Stomach (tissue), 9 donors: ENCODE data around the gene ZNF133. TPM values are rescaled to one million over a fixed set of nuclear protein-coding genes. Genes with fewer than 3 reads are reported as not detected.

Experiments used
- DNase-seq, 2 donors: peaks; one replicate each; pipeline versions ENCODE4 v3.0.0 to v3.0.0-alpha.2; 2013 to 2019
- H3K27ac ChIP-seq, 5 donors: fragments of 200-600 bp in 4 of 5; sonication (generic) in 4 of 5; one replicate each; pipeline ENCODE4 v1.5.1; 2013 to 2019; ENCODE audit warnings: mild to moderate bottlenecking in 1 of 5, moderate library complexity in 1 of 5
- H3K27me3 ChIP-seq, 3 donors: fragments of 200-600 bp; sonication (generic); one replicate each; pipeline ENCODE4 v1.5.1; 2017 to 2019; ENCODE audit warnings: mixed run types in 1 of 3
- H3K36me3 ChIP-seq, 4 donors: fragments of 200-600 bp; sonication (generic); 1 replicate in 3 of 4; 2 replicates in 1 of 4; pipeline ENCODE4 v1.5.1; 2016 to 2019
- H3K4me1 ChIP-seq, 4 donors: fragments of 200-600 bp; sonication (generic); one replicate each; pipeline ENCODE4 v1.5.1; 2016 to 2019
- H3K4me3 ChIP-seq, 4 donors: fragments of 200-600 bp; sonication (generic) in 3 of 4; one replicate each; pipeline ENCODE4 v1.5.1; 2016 to 2019; ENCODE audit warnings: mild to moderate bottlenecking in 1 of 4
- H3K9me3 ChIP-seq, 4 donors: fragments of 200-600 bp; sonication (generic); one replicate each; pipeline ENCODE4 v1.5.1; 2016 to 2019
- EP300 ChIP-seq: sonication (generic); formaldehyde crosslinking; IDR thresholded peaks from one replicate; pipeline ENCODE4 v1.6.1; 2017; ENCODE audit warnings: antibody characterized with exemption
- POLR2A ChIP-seq, 4 donors: fragments of 450-650 bp; IDR thresholded peaks; one replicate each; pipeline ENCODE4 v1.6.1; 2016; ENCODE audit warnings: antibody characterized with exemption in 4 of 4, control low read depth in 2 of 4, mild to moderate bottlenecking in 1 of 4, moderate library complexity in 1 of 4
- POLR2AphosphoS5 ChIP-seq, 3 donors: sonication (generic); formaldehyde crosslinking; IDR thresholded peaks; one replicate each; pipeline ENCODE4 v1.6.1; 2016; ENCODE audit warnings: antibody characterized with exemption in 3 of 3
- WGBS, 5 donors: extraction: QIAGEN DNeasy Blood & Tissue Kit in 3 of 5; methylation state at CpG; one replicate each; pipeline versions ENCODE4 v1.1.5 to v1.1.7; 2013 to 2018; 5-methylcytosine and 5-hydroxymethylcytosine counted together
- intact Hi-C: fragments of 100-400 bp; cut with DNase I; formaldehyde crosslinking; loops from one replicate; pipeline ENCODE4 v1.15.1; 2023; ENCODE audit warnings: low total_unique reads
- polyA plus RNA-seq, 3 donors: library from polyadenylated mRNA; stranded (reverse); fragments of 200-250 nt; gene quantifications; one replicate each; pipeline ENCODE4 v1.2.3, GENCODE V29; 2013
- total RNA-seq, 5 donors: library from RNA; depleted of rRNA; stranded (reverse); fragments of >200 nt; gene quantifications; one replicate each; pipeline versions ENCODE4 v1.1.0 to v1.2.3, GENCODE V29; 2014 to 2016
- TF ChIP-seq, protein P1 (sequence below), 7 experiments: fragments of 450-650 bp in 4 of 7; fragments of 200-600 bp in 3 of 7; sonication (generic) in 3 of 7; IDR thresholded peaks; one replicate each; pipeline ENCODE4 v1.5.1; 2016 to 2019; ENCODE audit warnings: antibody characterized with exemption in 7 of 7, control low read depth in 2 of 7, mild to moderate bottlenecking in 1 of 7
- donor health status: healthy with polysubstance abuse.
- donor health status: Bipolar disorder and iron deficiency.
- donor health status: healthy.

Gene ZNF133
- total and polyA plus RNA-seq, 8 donors = 3.5 to 48.2 (median 13.9) TPM

DNA sequence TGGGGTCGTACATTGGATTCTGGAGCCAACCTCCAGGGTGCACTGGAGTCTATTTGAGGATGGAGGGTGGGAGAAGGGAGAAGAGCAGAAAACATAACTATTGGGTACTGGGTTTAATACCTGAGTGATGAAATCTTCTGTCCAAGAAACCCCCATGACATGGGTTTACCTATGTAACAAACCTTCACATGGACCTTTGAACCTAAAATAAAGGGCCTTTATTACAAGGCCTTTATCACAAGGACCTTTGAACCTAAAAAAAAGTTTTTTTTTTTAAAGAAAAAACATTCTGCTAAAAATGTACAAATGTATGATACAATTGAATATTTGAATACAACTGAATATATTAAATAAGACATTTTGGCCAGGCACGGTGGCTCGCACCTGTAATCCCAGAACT, 38.1 kb upstream of the ZNF133 start:
- Histone ChIP-seq H3K27me3 (peaks cover 0 to 4% (median 0%) of the 10 kb centered on the region in 3 donors), H3K4me3 (no peak overlapping the region), H3K4me1 (no peaks in the 10 kb centered on the region), H3K27ac (no peak overlapping the region), H3K36me3 (no peaks in the 10 kb centered on the region), H3K9me3 (no peaks in the 10 kb centered on the region)
- WGBS, 5 donors = 84 to 95% (median 91%) methylated on average over 3 of the region's 3 CpGs
- no peak for DNase-seq
- TF ChIP-seq, protein P1, sequence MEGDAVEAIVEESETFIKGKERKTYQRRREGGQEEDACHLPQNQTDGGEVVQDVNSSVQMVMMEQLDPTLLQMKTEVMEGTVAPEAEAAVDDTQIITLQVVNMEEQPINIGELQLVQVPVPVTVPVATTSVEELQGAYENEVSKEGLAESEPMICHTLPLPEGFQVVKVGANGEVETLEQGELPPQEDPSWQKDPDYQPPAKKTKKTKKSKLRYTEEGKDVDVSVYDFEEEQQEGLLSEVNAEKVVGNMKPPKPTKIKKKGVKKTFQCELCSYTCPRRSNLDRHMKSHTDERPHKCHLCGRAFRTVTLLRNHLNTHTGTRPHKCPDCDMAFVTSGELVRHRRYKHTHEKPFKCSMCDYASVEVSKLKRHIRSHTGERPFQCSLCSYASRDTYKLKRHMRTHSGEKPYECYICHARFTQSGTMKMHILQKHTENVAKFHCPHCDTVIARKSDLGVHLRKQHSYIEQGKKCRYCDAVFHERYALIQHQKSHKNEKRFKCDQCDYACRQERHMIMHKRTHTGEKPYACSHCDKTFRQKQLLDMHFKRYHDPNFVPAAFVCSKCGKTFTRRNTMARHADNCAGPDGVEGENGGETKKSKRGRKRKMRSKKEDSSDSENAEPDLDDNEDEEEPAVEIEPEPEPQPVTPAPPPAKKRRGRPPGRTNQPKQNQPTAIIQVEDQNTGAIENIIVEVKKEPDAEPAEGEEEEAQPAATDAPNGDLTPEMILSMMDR (IDR thresholded peaks at IDR 0.05) = no peak
- TF ChIP-seq POLR2AphosphoS5 (IDR thresholded peaks at IDR 0.05) (no peak), POLR2A (IDR thresholded peaks at IDR 0.05) (no peak), EP300 (no peak)
- intact Hi-C loops = no loop called here

DNA sequence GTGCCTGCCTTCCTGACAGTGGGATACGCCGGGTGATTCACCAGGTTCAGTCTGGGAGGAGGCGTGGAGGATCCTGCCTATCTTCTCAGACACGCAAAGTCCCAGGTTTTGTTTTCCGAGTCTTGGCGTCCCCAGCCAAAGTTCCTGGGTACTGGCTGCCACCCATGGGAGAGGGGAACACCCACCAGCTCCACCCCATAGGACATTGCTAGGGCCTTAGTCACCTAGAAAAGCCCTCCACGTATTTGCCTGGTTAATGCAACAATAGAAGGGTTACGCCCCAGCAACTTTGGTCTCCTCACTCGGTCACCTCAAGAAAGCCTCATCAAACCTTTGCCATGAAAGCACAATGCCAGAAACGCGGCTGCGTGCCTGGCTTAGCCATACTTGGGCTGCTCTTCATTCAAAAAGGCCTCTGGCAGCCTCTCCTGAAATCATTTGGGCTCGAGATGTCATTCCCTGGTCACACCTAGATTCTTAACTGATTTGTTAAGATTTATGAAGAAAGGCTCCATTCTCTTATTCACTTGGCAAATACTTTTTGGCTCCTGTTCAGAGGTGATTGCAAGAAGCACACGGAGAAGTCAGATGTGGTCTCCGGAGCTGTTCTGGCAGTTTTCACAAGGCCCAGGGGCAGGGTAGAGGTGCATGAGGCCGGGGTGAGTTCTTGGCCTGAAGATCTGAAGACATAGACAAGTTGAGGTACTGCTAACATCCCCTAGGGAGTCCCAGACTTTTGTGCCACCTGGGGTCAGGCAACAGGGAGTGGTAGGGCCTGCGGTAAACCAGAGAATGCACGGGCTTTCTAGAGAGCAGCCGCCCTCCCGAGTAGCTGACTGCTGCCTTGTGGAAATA, 35.5 kb upstream of the ZNF133 start:
- Histone ChIP-seq H3K27ac (no peak overlapping the region), H3K4me1 (no peaks in the 10 kb centered on the region), H3K27me3 (no peaks in the 10 kb centered on the region), H3K9me3 (no peaks in the 10 kb centered on the region), H3K4me3 (no peak overlapping the region), H3K36me3 (no peaks in the 10 kb centered on the region)
- intact Hi-C loops = no loop called here
- TF ChIP-seq POLR2A (IDR thresholded peaks at IDR 0.05) (no peak), EP300 (no peak), POLR2AphosphoS5 (IDR thresholded peaks at IDR 0.05) (no peak)
- TF ChIP-seq, protein P1 (IDR thresholded peaks at IDR 0.05) = no peak
- 54 to 75% (median 63%) methylated on average over 20 of the region's 20 CpGs for WGBS, 5 donors
- peak in 1 of 2 donors; percentile 30 for DNase-seq

DNA sequence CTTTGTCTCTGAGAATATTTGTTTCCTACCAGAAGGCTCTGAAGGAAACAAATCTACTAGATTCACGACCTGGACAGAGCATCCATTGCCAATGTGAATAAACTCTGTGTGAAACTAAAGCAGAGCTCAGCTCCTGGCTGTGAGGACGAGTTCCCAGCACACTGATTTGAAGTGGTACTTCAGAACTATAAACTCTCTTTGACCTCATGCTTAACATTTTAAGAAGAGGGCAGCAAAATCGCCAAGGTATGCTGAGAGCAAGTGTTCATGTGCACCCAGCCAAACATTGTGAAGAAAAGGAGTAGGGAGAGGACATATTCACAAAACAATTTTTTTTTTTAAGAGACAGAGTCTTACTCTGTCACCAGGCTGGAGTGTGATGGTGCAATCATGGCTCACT, 33.7 kb upstream of the ZNF133 start:
- Histone ChIP-seq H3K27ac (no peak overlapping the region), H3K4me3 (no peak overlapping the region), H3K36me3 (no peaks in the 10 kb centered on the region), H3K4me1 (no peaks in the 10 kb centered on the region), H3K9me3 (no peaks in the 10 kb centered on the region), H3K27me3 (no peaks in the 10 kb centered on the region)
- TF ChIP-seq POLR2AphosphoS5 (IDR thresholded peaks at IDR 0.05) (no peak), POLR2A (IDR thresholded peaks at IDR 0.05) (no peak), EP300 (no peak)
- TF ChIP-seq, protein P1 (IDR thresholded peaks at IDR 0.05) = no peak
- intact Hi-C loops = no loop called here
- DNase-seq = no peak
- WGBS, 5 donors = 51 to 67% (median 61%) methylated on average over 3 of the region's 3 CpGs

DNA sequence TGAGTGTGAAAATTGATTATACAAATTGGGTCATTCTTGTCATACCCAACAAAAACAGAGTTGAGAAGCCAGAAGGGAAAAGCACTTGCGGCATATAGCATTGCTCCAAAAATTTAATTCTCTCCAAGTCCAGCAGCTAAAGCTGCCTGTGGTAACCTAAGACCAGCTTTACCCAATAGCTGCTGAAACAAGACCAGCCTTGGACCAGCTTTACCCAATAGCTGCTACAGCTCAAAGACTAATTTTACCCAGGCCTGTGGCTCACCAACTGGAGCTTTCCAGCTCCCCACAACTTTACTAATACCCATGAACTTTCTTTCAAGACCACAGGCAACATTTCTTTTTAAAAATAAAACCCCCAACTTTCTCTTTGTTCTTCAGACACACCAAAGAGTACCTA, 32.8 kb upstream of the ZNF133 start:
- no peaks in the 10 kb centered on the region for H3K4me1 ChIP-seq
- intact Hi-C loops = no loop called here
- no peaks in the 10 kb centered on the region for H3K9me3 ChIP-seq
- 90 to 100% (median 94%) methylated on average over 1 of the region's 1 CpG for WGBS, 5 donors
- H3K27ac ChIP-seq = no peak overlapping the region
- H3K4me3 ChIP-seq = no peak overlapping the region
- no peak for DNase-seq
- no peaks in the 10 kb centered on the region for H3K27me3 ChIP-seq
- TF ChIP-seq EP300 (no peak), POLR2A (IDR thresholded peaks at IDR 0.05) (no peak), POLR2AphosphoS5 (IDR thresholded peaks at IDR 0.05) (no peak)
- TF ChIP-seq, protein P1 (IDR thresholded peaks at IDR 0.05) = no peak
- no peaks in the 10 kb centered on the region for H3K36me3 ChIP-seq
